Muscle layer of colon (tissue), 2 donors: ENCODE results near the gene KIAA0319L.
A peak's percentile ranks its signal among the peaks of the same experiment; 100 is the strongest.
"Not testable (repeated sequence)": the region's sequence is repeated elsewhere in the genome, so short reads cannot be mapped to it uniquely, and the experiment has no call there.

Experiments used
- H3K27ac ChIP-seq: one replicate; pipeline ENCODE4 v1.7.0; 2013; ENCODE audit warnings: low read depth, mild to moderate bottlenecking, low read length, moderate library complexity
- H3K27me3 ChIP-seq, 2 donors: one replicate each; pipeline ENCODE4 v1.7.0; 2013; ENCODE audit warnings: low read length in 2 of 2, mild to moderate bottlenecking in 2 of 2; ENCODE audit not compliant: insufficient read depth in 2 of 2, control insufficient read depth in 1 of 2
- H3K36me3 ChIP-seq: one replicate; pipeline ENCODE4 v1.7.0; 2013; ENCODE audit warnings: mild to moderate bottlenecking, low read length; ENCODE audit not compliant: insufficient read depth
- H3K4me1 ChIP-seq: one replicate; pipeline ENCODE4 v1.7.0; 2013; ENCODE audit warnings: mild to moderate bottlenecking, low read length; ENCODE audit not compliant: insufficient read depth
- H3K4me3 ChIP-seq, 2 donors: one replicate each; pipeline ENCODE4 v1.7.0; 2013; ENCODE audit warnings: low read length in 2 of 2, low read depth in 1 of 2, mild to moderate bottlenecking in 1 of 2, moderate library complexity in 1 of 2
- H3K9ac ChIP-seq: one replicate; pipeline ENCODE4 v1.7.0; 2013; ENCODE audit warnings: low read length
- H3K9me3 ChIP-seq: one replicate; pipeline ENCODE4 v1.7.0; 2013; ENCODE audit warnings: mild to moderate bottlenecking, low read length
- donor health status: abdominal sarcoma.
- donor health status: Adenocarcinoma of cecum.

KIAA0319L gene

DNA sequence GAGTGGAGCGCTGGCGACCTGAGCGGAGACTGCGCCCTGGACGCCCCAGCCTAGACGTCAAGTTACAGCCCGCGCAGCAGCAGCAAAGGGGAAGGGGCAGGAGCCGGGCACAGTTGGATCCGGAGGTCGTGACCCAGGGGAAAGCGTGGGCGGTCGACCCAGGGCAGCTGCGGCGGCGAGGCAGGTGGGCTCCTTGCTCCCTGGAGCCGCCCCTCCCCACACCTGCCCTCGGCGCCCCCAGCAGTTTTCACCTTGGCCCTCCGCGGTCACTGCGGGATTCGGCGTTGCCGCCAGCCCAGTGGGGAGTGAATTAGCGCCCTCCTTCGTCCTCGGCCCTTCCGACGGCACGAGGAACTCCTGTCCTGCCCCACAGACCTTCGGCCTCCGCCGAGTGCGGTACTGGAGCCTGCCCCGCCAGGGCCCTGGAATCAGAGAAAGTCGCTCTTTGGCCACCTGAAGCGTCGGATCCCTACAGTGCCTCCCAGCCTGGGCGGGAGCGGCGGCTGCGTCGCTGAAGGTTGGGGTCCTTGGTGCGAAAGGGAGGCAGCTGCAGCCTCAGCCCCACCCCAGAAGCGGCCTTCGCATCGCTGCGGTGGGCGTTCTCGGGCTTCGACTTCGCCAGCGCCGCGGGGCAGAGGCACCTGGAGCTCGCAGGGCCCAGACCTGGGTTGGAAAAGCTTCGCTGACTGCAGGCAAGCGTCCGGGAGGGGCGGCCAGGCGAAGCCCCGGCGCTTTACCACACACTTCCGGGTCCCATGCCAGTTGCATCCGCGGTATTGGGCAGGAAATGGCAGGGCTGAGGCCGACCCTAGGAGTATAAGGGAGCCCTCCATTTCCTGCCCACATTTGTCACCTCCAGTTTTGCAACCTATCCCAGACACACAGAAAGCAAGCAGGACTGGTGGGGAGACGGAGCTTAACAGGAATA is 20.1 kb upstream of the KIAA0319L start:
- Histone ChIP-seq H3K9ac (no peak overlapping the region), H3K9me3 (no peaks in the 10 kb centered on the region), H3K27me3 (peaks cover 6 to 59% of the 10 kb centered on the region in 2 donors)

DNA sequence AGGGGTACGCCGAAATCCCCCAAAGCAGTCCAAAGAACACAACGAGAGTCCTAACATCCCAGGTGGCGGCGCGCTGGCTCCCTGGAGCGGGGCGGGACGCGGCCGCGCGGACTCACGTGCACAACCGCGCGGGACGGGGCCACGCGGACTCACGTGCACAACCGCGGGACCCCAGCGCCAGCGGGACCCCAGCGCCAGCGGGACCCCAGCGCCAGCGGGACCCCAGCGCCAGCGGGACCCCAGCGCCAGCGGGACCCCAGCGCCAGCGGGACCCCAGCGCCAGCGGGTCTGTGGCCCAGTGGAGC is 19.5 kb upstream of the KIAA0319L start:
- H3K27me3 ChIP-seq = peaks cover 12 to 65% of the 10 kb centered on the region in 2 donors
- H3K27ac ChIP-seq, H3K4me3 ChIP-seq: not testable (repeated sequence)

More for the DNA sequence above, 20.1 kb upstream of the KIAA0319L start:
- H3K27ac ChIP-seq = no peak overlapping the region
- no peaks in the 10 kb centered on the region for H3K36me3 ChIP-seq
- peak overlapping the region; percentile 41 to 58 for H3K4me3 ChIP-seq
- H3K4me1 ChIP-seq = peaks cover 15% of the 10 kb centered on the region

DNA sequence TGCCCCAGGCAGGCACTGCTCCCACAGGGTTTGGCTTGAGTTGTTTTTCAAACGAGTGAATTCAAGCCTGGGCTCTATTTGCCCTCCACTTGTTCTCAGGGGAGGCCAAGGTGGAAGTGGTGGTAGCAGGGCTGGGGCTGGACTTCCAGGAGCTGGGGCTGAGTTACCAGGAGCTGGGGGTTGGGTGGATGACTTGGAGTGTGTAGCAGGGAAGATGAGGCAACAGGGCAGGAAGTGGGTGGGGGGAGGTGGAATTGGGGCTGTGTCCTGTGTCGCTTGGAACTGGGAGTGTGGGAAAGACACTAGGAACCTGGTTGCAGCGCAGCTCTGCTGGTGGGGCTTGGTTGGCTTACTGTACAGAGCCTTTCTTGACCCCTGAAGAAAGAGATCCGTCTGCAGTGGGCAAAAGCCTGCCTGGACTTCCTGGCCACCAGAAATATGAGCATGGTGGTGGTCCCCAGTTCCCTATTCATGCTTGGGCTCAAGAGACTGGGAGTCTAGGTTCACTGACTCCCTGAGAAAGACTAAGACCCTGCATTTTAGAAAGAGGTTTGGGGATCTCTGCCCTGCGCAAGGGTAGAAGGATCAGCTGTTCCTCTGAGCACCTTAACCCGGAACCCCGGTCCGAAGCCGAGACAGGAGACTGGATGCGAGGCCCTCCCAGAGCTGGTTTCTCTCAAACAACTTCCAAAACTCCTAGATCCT is 19.0 kb upstream of the KIAA0319L start:
- no peaks in the 10 kb centered on the region for H3K36me3 ChIP-seq
- no peak overlapping the region for H3K9ac ChIP-seq
- H3K27ac ChIP-seq = no peak overlapping the region
- H3K27me3 ChIP-seq = peaks cover 14 to 70% of the 10 kb centered on the region in 2 donors
- H3K9me3 ChIP-seq = no peaks in the 10 kb centered on the region
- peaks cover 15% of the 10 kb centered on the region for H3K4me1 ChIP-seq
- H3K4me3 ChIP-seq = no peak overlapping the region

More for the DNA sequence above, 19.5 kb upstream of the KIAA0319L start:
- not testable (repeated sequence) for H3K36me3 ChIP-seq, H3K9ac ChIP-seq, H3K9me3 ChIP-seq
- peaks cover 15% of the 10 kb centered on the region for H3K4me1 ChIP-seq

DNA sequence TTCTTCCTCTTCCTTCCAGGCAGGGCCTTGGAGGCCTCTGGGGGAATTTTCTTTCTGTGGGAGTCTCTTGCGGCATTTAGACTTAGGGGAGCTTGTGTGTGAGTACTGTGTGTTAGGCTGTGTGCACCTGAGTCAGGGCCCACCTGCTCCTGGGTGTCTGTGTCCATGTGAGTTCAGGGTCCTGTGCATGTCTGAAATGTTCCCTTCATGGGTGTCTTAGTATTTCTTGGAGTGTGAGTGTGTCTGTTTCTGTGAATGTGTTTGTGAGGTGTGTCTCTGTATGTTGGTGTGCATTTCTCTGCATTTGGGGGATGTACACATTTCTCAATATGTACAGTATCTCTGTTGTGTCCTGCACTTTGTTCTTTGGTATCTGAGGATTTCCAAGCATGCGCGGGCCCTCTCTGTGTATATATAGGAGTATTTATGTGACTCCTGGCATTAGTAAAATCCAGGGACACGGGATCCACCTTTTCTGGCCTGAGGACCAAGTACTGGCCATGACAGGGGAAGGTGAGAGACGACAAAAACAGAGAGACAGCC is 18.3 kb upstream of the KIAA0319L start:
- peaks cover 14 to 72% of the 10 kb centered on the region in 2 donors for H3K27me3 ChIP-seq
- no peaks in the 10 kb centered on the region for H3K9me3 ChIP-seq
- no peak overlapping the region for H3K9ac ChIP-seq
- H3K36me3 ChIP-seq = no peaks in the 10 kb centered on the region
- H3K27ac ChIP-seq = no peak overlapping the region
- peaks cover 15% of the 10 kb centered on the region for H3K4me1 ChIP-seq
- no peak overlapping the region for H3K4me3 ChIP-seq

DNA sequence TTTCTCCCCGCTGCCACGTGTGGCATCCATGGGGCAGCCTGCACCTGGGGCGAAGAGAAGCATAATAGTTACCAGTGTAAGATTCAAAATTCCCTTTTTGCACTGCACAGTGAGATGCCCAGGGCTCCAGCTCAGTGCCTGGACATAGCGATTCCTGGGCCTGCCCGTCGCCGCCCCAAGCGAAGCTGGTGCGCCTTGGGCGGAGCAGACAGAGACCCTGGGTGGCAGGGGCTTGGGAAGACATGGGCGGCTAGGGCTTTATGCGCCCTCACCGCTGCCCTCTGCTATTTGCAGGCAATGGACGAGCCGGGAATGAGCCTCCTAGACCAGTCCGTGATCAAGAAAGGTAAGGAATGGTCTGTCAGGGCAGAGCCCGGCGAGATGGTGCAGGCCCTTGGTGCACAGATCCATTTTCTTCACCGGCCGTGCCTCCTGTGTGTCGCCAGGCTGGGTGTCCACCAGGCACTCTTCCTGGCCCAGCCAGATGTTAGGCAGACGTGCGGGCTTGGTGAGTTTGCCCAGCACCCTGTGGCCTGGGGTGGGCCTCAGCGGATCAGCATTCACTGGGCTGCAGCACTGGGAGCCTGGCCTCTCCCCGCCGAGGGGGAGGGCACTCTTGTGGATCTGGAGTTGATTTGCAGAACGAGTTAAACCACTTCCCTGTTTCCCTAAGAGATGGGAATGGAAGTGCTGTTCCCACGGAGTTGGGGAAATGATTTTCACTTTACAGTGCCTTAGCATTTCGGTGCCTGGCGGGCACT is 17.6 kb upstream of the KIAA0319L start:
- H3K4me1 ChIP-seq = peaks cover 15% of the 10 kb centered on the region
- no peak overlapping the region for H3K27ac ChIP-seq
- no peak overlapping the region for H3K9ac ChIP-seq
- H3K4me3 ChIP-seq = no peak overlapping the region
- H3K36me3 ChIP-seq = no peaks in the 10 kb centered on the region
- no peaks in the 10 kb centered on the region for H3K9me3 ChIP-seq
- peaks cover 14 to 72% of the 10 kb centered on the region in 2 donors for H3K27me3 ChIP-seq

DNA sequence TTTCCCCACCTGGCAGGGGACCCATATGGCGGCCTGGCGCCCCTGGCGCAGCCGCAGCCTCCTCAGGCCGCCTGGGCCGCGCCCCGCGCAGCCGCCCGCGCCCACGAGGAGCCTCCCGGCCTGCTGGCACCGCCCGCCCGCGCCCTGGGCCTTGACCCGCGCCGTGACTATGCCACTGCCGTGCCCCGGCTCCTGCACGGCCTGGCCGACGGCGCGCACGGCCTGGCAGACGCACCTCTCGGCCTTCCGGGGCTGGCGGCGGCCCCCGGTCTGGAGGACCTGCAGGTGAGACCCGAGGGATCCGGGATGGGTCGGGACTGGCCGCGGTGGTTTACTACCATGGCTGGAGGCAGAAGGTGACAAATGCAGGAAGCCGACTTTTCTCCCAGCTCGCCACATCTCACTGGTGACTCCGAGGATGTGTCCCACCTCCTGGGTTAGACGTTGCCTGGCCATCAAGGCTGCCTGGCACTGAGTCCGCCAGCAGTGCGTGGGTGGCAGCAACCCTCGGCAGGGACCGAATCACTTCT is 17.0 kb upstream of the KIAA0319L start:
- Histone ChIP-seq H3K27ac (no peak overlapping the region), H3K27me3 (peaks cover 14 to 72% of the 10 kb centered on the region in 2 donors), H3K4me3 (no peak overlapping the region), H3K9me3 (no peaks in the 10 kb centered on the region), H3K9ac (no peak overlapping the region), H3K36me3 (no peaks in the 10 kb centered on the region), H3K4me1 (peaks cover 15% of the 10 kb centered on the region)

DNA sequence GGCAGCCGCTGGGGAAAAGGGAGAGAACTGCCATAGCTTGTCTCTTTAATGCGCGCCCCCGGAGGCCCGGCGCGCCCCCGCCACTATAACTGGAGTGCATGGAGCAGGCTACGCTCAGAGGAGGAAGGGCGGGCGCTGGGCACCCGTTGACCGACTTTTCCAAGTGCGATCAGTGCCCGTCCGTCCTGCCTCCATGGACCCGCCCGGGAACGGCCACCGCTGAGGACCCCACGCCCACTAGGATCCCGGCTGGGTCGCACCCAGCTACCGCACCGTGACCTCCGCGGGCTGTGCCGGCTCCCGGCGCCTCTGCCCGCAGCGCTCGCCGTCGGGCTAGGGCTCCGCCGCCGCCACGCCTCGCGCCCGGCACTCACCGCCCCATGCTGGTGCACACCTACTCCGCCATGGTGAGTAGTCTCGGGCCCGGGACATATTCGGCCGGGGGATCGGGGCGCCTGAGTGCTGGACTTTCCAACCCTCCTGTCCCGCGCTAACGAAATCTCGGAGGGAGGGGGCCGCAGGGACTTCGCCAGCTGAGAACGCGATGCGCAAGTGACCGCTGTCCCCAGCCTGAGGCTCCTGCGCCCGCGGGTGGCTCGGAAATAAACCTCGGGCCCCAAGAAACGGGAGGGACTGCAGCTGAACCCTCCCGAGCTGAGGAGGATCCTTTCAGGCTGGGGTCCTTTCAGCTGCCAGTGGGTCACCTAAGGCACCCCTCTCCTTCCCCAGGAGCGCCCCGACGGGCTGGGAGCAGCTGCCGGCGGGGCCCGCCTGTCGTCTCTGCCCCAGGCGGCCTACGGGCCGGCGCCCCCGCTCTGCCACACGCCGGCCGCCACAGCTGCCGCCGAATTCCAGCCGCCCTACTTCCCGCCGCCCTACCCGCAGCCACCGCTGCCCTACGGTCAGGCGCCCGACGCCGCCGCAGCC is 16.3 kb upstream of the KIAA0319L start, which contains the start of gene TFAP2E:
Gene TFAP2E (plus strand): TSS at position 117 of the 927 bp plus-strand sequence. CDS start 264 bp downstream, at position 381.
- Histone ChIP-seq H3K27me3 (peaks cover 14 to 72% of the 10 kb centered on the region in 2 donors), H3K27ac (no peak within 1 kb of the TSS), H3K4me3 (peak within 1 kb of the TSS in 1 of 2 donors; percentile 14), H3K4me1 (peaks cover 15% of the 10 kb centered on the region), H3K9ac (no peak within 1 kb of the TSS), H3K36me3 (no peaks in the 10 kb centered on the region), H3K9me3 (no peaks in the 10 kb centered on the region)

DNA sequence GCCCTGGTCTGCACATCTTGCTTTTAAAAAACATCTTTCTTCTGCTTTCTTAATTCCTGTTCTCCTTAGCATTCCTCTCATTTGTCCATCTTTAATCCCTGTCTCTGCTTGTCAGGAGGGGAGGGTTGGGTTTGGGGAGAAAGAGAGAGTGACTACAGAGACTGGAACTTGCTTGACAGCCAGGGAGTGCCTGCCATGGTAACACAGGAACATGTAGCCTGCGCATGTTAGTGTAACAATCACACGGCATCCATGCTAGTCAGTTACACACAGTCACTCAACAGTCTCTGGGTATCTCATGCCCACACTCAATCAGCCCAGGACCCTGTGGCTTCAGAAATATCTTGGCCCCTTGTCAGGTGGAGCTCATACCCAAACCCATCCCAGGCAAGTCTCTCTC is 15.1 kb upstream of the KIAA0319L start:
- Histone ChIP-seq H3K4me1 (peaks cover 5% of the 10 kb centered on the region), H3K27me3 (peaks cover 14 to 61% of the 10 kb centered on the region in 2 donors), H3K36me3 (no peaks in the 10 kb centered on the region), H3K9me3 (no peaks in the 10 kb centered on the region), H3K4me3 (no peak overlapping the region), H3K9ac (no peak overlapping the region), H3K27ac (no peak overlapping the region)

DNA sequence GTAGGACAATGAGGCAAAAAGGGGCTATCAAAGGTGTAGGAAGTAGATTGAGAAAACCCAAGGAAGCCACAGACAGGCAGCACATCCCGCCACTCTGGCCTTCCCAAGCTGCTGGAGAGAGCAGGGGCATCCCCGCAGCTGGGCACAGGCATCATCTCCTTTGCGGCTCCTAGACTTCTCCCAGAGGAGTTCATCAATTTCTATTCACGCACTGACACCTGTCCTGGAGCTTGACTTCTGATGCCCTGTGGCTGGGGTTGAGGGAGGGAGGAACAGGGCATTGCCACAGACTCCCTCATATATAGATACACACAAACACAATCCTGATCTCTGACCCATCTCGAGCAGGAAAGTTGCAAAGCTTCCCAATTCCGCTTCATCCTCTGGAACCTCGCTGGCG is 14.1 kb upstream of the KIAA0319L start:
- Histone ChIP-seq H3K27ac (no peak overlapping the region), H3K27me3 (peaks cover 14 to 50% of the 10 kb centered on the region in 2 donors), H3K9ac (no peak overlapping the region), H3K36me3 (peaks cover 6% of the 10 kb centered on the region), H3K9me3 (no peaks in the 10 kb centered on the region), H3K4me3 (no peak overlapping the region), H3K4me1 (peaks cover under 1% of the 10 kb centered on the region)

DNA sequence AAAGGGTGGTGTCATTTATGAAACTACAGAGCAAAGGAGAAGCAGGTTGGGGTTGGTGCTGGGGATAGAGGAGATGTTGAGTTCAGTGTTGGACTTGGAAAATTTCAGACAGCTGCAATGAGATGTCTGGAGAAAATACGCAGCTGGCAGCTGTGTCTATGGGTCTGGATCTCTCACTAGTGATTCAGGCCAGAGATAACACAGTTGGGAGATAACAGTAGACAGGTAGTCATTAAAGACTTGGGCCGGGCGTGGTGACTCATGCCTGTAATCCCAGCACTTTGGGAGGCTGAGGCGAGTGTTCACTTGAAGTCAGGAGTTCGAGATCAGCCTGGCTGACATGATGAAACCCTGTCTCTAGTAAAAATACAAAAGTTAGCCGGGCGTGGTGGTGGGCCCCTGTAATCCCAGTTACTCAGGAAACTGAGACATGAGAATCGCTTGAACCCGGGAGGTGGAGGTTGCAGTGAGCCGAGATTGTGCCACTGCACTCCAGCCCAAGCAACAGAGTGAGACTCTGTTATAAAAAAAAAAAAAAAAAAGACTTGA is 13.5 kb upstream of the KIAA0319L start:
- Histone ChIP-seq H3K4me1 (no peaks in the 10 kb centered on the region), H3K27ac (no peak overlapping the region), H3K4me3 (no peak overlapping the region), H3K9me3 (no peaks in the 10 kb centered on the region), H3K36me3 (peaks cover 6% of the 10 kb centered on the region), H3K9ac (no peak overlapping the region), H3K27me3 (peaks cover 14 to 44% of the 10 kb centered on the region in 2 donors)
